IPS-18c (cell line): Measurements from ENCODE around the gene MMP28.

Experiments used
- H3K4me3 ChIP-seq: 2 replicates; pipeline ENCODE4 v1.7.0; 2013; ENCODE audit warnings: low read depth, mild to moderate bottlenecking, low read length, moderate library complexity; ENCODE audit not compliant: insufficient read depth
- H3K9me3 ChIP-seq: one replicate; pipeline ENCODE4 v1.6.1; 2013; ENCODE audit warnings: mild to moderate bottlenecking, low read length, moderate library complexity; ENCODE audit not compliant: control insufficient read depth, insufficient read depth

Gene MMP28, protein sequence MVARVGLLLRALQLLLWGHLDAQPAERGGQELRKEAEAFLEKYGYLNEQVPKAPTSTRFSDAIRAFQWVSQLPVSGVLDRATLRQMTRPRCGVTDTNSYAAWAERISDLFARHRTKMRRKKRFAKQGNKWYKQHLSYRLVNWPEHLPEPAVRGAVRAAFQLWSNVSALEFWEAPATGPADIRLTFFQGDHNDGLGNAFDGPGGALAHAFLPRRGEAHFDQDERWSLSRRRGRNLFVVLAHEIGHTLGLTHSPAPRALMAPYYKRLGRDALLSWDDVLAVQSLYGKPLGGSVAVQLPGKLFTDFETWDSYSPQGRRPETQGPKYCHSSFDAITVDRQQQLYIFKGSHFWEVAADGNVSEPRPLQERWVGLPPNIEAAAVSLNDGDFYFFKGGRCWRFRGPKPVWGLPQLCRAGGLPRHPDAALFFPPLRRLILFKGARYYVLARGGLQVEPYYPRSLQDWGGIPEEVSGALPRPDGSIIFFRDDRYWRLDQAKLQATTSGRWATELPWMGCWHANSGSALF

DNA sequence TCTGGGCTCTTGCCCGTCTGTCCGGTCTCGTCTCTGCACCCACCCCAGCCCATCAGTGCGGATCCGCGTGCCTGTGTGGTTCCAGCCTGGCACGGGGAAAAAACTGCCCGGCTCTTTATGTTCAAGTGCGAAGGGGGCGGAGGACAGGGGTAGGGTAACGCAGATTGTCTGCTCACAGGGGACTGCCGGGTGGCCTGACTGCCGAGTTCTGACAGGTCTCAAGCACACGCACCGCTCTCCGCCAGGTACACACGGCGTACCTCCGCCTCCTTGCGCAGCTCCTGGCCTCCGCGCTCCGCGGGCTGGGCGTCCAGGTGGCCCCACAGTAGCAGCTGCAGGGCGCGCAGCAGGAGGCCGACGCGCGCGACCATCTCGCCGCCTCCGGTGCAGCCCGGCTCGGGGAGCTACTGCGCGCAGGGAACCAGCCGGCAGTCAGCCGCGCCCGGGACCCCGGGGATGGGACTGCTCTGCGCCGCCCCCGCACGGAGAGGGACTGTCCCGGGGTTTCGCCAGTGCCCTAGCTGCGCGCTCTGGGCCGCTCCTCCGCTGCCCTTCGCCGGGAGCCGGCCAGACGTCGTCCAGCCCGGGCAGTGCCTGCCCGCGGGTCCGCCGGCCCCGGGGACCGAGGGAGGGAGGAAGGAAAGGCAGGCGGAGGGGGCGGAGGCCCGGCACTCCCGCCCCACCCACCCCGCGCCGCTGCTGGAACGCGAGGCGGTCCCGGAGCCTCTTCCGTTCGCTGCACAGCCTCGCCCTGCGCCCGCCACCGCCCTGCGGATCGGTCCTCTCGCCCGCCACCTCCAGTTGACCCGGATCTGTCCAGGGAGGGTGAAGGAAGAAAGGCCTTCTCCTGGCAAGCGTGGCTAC lies at the start of gene MMP28:
MMP28 (minus strand) TSS at position 635 of the 864 bp plus-strand sequence; CDS start at position 371, 264 bp downstream.
- H3K9me3 ChIP-seq, result no peaks in the 10 kb centered on the region
- H3K4me3 ChIP-seq, result peak within 1 kb of the TSS; percentile 62

DNA sequence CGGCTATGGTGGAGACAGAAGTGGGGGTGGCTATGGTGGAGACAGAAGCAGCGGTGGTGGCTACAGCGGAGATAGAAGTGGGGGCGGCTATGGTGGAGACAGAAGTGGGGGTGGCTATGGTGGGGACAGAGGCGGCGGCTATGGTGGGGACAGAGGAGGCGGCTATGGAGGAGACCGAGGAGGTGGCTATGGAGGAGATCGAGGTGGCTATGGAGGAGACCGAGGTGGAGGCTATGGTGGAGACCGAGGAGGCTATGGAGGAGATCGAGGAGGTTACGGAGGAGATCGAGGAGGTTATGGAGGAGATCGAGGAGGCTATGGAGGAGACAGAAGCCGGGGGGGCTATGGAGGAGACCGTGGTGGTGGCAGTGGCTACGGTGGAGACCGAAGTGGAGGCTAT lies 49.1 kb upstream of the MMP28 start:
- peaks cover 4% of the 10 kb centered on the region for H3K9me3 ChIP-seq
- H3K4me3 ChIP-seq, result no peak overlapping the region

DNA sequence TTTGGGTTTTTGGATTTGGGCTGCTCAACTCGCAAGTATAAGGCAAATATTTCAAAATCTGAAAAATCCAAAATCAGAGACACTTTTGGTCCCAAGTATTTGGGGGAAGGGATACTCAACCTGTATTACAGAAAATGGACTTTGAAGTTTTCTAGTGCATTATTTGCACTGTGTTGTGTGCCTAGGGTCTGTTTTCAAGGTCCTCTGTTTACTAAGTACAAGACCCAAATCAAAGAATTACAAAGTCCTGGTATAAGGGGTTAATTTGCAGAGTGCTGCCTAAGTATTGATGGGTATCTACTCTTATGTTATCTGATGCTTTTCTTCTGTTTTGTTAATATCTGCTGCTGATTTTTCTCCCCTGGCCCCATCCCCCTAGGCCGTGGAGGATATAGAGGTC lies 48.3 kb upstream of the MMP28 start:
- Histone ChIP-seq H3K4me3 (no peak overlapping the region), H3K9me3 (peaks cover 4% of the 10 kb centered on the region)

DNA sequence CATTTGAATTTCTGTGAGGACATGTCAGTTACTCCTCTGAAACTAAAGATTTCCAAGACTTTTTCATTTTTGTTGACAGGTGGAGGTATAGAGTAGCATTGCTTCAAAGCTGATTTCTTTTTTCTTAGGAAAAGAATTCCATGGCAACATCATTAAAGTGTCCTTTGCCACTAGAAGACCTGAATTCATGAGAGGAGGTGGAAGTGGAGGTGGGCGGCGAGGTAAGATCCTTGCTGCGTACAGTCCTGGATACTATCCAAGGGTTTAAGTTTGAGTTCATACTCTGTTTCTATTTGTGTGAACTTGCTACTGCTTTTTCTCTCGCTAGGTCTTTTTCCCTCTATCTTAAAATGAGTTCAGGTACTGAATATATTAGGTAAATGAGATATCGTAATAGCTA lies 46.8 kb upstream of the MMP28 start:
- Histone ChIP-seq H3K9me3 (peaks cover 4% of the 10 kb centered on the region), H3K4me3 (no peak overlapping the region)

DNA sequence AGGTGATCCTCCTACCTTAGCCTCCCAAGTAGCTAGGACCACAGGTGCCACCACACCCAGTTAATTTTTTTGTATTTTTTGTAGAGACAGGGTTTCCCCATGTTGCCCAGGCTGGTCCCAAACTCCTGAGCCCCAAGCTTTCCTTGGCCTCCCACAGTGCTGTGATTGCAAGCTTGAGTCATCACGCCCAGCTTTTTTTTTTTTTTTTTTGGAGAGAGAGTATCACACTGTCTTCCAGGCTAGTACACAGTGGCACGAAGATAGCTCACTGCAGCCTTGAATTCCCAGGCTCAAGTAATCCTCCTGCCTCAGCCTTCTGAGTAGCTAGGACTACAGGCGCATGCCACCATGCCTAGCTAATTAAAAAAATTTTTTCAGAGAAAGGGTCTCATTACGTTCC lies 46.1 kb upstream of the MMP28 start:
- H3K9me3 ChIP-seq, result peaks cover 4% of the 10 kb centered on the region
- no peak overlapping the region for H3K4me3 ChIP-seq

DNA sequence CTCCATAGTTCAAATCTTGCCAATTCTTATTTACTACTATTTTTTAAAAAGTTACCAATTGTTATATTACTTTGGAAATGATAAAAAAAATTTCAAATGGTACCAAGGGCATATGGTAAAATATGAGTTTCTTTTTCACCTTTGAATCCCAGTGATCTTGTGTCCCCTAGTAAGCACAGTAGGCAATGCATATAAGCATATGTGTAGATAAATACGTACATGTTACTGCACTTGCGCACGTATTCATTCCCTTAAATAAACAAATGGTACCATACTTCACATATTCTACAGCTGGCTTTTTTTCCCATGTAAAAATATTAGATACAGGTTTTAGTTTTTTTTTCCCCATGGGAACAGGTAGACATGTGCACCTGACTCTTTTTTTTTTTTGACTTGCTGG lies 45.7 kb upstream of the MMP28 start:
- no peak overlapping the region for H3K4me3 ChIP-seq
- peaks cover 4% of the 10 kb centered on the region for H3K9me3 ChIP-seq

DNA sequence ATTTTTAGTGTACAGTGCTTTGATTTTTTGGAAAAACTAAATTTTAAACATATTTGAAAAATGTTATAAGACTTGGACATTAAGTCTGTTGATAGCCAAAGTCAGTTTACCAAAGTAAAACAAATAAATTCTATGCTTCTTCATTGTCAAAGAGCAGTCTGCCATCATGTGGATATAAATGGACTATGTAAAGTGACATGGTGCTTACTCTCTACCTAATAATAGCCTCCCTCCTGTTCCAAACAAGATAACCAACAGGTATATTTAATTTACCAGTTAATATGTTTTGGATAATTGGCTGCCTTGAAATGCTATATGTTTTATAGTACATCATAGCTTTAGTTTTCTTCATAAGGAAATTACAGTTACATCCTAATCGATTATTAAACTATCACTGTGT lies 29.8 kb upstream of the MMP28 start:
- Histone ChIP-seq H3K4me3 (no peak overlapping the region), H3K9me3 (no peaks in the 10 kb centered on the region)

DNA sequence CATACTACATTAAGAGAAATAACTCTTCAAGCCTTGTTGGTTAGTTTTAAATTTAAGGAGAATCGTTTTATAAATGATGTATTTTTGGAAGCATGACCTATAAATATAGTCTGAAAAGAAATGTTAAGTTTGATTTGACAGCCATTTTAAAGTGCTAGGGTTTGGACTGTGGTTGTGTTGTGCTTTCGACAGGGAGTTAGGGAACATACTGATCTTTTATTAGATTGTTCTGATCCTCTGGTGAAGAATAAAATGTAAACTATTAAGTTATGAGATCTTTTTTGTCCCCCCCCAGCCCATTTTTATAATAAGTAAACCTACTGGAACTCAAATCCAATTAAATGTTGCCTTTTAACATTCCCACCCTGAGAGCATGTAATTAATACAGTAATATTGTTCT lies 25.9 kb upstream of the MMP28 start:
- Histone ChIP-seq H3K4me3 (no peak overlapping the region), H3K9me3 (no peaks in the 10 kb centered on the region)

DNA sequence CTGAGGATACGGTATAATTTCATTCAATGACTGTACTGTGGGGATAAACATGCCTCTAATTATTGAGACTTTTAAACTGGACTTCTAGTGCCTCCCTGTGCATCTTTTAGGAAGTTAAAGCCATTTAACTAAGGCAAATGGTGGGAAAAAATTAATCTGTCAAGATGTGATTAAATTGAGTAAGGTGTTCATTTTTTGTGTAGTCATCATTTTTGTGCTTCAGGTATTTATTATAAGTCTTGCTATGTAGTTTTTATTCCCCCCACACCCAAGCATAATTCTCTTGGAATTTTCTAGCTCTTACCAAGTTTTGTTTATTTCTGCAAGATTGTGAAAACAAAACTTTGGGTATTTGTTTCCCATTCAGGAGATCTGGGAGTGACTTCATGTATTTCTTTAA lies 24.0 kb upstream of the MMP28 start:
- Histone ChIP-seq H3K9me3 (no peaks in the 10 kb centered on the region), H3K4me3 (no peak overlapping the region)

DNA sequence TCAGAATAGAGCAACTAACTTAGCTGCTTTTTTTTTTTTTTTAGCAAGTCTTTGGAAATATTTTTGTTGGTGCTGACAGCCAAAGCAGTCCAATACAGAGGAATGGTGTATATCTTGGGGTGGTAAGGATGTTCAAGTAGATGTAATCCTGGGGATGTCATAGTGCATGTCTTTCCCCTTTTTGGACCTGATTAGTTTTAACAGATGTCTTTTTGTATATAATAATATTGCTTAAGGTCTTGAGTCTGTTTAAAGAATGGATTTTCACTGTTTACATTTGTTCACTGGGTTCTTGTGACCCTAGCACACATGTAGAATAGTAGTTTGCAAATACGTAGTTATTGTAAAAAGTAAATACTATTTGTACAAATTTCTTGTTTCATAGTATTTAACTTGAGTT lies 21.8 kb upstream of the MMP28 start:
- Histone ChIP-seq H3K4me3 (no peak overlapping the region), H3K9me3 (no peaks in the 10 kb centered on the region)

DNA sequence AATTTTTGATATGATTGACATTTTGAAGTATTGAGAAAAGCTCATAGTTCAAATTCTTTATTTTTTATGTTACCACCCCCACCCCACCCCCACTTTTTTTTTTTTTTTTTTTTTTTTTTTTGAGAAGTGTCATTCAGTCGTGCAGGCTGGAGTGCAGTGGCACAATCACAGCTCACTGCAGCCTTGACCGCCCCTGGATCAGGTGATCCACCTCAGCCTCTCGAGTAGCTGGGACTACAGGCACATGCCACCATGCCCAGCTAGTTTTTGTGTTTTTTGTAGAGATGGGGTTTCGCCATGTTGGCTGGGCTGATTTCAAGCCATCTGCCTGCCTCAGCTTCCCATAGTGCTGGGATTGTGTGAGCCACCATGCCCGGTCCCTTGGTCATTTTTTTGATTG lies 21.3 kb upstream of the MMP28 start:
- H3K4me3 ChIP-seq, result no peak overlapping the region

DNA sequence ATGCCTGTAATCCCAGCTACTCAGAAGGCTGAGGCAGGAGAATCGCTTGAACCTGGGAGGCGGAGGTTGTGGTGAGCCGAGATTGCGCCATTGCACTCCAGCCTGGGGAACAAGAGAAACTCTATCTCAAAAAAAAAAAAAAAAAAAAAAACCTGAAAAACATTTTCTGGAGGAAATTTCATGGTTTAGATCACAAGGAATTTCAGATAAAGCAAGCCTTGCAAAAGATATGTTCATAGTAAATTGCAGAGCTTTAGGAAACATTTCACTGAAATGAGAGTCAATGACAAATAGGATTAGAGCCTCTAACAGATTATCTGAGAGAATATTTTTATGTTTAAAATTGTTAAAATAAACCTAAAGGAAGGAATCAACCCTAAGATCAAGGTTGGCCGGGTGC lies 17.0 kb upstream of the MMP28 start:
- Histone ChIP-seq H3K4me3 (no peak overlapping the region), H3K9me3 (no peaks in the 10 kb centered on the region)

More for the DNA sequence above, 21.3 kb upstream of the MMP28 start:
- H3K9me3 ChIP-seq, result no peaks in the 10 kb centered on the region

DNA sequence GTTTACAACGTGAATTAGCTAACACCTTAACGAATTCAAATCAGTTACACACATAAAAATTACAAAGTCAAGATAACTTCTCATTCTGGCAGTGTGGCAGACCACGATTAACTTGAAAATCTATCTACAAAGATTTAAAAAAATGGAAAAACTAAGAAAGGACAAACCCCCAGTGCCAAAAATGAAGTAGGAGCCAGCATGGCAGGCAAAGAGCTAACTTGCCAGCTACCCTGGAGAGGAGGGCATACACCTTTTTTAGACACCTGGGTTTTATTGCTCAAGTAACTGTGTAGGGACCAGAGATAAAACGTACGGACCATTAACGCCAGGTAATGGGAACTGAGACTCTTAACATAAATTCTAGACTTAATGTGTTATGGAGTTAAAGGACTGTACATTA lies 16.3 kb upstream of the MMP28 start:
- no peak overlapping the region for H3K4me3 ChIP-seq

DNA sequence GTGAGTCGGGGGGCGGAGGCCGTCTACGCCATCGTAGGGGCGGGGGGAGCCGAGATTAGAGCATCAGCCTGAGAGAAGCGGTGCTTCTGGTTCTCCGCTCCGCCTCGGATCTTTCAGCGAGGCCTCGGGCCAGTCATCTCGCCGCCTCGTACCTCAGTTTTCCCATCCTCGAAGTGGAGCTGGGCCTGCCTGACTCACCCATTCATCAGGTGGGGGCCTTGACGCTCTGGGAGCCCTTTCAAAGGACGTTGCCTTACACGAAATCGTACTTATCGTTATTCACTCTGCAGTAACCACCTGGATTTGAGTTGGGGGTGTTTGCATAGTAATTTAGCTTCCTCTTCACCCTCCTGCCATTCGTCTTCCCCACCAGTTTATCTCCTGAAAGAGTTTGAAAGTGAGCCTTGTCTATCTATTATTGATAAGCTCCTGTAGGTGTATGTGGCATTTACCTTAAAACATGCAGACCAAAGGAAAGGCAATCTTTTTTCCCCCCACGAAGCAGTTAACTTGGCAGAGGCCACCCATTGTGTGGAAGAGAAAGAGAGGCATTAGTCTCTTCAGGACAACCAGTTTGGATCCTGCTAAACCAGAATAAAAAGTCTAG lies 14.5 kb upstream of the MMP28 start:
- H3K4me3 ChIP-seq, result peak overlapping the region; percentile 96
- H3K9me3 ChIP-seq, result no peaks in the 10 kb centered on the region

More for the DNA sequence above, 16.3 kb upstream of the MMP28 start:
- H3K9me3 ChIP-seq, result no peaks in the 10 kb centered on the region

DNA sequence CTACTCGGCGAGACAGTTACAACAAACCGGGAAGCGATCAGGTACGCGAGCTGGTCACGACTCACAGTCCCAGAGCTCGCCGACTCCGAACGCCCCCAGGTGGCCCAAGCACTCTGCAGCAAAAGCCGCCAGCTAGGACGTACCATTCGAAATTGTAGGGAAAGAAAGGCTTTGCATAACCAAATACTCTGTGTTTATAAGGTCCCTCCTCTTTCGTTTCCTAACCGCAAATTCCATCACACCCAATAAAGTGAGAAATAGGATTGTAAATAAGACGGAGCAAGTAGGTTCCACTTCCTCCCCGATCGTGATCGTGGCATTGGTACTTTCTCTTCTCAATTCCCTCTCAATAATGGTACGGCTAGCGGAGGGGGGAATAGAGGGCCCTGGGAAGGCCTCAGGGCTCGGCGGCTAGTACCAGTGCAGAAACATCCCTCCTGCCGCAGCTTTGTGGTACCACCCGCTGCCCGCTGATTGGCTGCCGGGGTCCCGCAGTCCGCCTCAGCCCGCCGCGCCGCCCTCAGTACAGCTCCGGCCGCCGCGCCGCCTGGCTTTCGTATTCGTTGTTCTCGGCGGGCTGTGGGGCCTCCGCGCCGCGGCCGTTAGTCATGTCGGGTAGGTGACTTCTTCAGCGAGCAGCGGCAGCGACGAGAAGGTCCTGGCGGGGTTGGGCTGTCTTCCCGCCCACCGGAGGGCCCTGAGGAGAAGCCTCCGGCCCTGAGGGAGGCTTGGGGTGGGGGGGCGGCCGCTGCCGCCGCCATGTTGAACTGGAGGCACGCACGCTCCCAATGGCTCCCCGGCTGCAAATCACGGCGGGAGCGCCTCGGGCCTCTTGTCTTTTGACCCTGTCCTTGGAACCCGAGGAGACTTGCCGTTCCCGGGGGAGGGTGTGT lies 13.8 kb upstream of the MMP28 start, which contains the start of gene TAF15:
TAF15 (plus strand) TSS at position 523 of the 893 bp plus-strand sequence; CDS start at position 609, 86 bp downstream.
- H3K9me3 ChIP-seq, result no peaks in the 10 kb centered on the region
- peak within 1 kb of the TSS; percentile 96 for H3K4me3 ChIP-seq

DNA sequence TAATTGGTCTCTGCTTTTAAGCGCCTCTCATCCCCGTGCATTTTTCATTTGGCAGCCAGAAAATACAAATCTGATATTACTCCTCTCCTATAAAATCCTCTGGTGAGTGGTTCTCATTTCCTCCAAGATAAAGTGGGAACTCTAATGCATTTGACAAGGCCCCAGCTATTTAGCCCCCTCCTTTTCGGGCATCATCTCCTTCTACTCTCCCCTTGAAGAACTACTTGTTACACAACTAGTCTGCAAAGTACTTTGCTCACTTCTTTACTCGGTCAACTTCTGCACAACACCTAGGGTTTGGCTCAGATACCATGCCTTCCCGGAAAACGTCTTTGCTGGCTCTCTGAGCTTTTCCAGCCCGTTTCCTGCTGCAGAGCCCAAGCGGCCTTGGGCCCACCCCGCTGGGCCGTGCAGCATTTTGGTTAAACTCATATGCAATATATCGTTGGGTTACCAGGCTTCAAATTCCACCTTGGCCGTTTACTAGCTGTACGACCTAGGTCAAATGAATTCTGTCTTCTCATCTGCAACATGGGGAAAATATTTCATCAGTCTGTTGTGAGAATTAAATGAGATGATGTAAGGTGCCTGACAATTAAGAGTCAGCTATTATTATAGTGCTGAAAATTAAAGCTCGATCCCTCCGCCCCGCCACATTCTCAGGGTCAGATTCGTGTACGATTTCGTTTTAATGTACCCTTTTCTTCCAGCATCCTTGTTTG lies 13.0 kb upstream of the MMP28 start:
- Histone ChIP-seq H3K4me3 (peak overlapping the region; percentile 96; the same call in 1 of the 2 replicates), H3K9me3 (no peaks in the 10 kb centered on the region)
